Fibroblast of pulmonary artery (primary cell): Measurements from ENCODE around the gene SDC4.

Source experiments
- DNase-seq: peaks from one replicate; pipeline ENCODE4 v3.0.0-alpha.2; 2010; ENCODE audit warnings: low read depth
- H3K4me3 ChIP-seq: replicated peaks from 2 replicates; pipeline ENCODE4 v1.5.1; 2011; ENCODE audit warnings: low read depth, mild to moderate bottlenecking, control low read depth, low read length, moderate library complexity
- CTCF ChIP-seq: IDR thresholded peaks from 2 replicates; pipeline ENCODE4 v1.5.1; 2011; ENCODE audit warnings: mild to moderate bottlenecking, control low read depth, low read length, inconsistent platforms; ENCODE audit errors: missing control alignments

SDC4 gene

GRCh38 chr20:45347936-45348778 is at the start of gene SDC4:
Gene SDC4 (minus strand): TSS chr20:45348424. CDS start chr20:45348384, 40 bp downstream.
- DNase-seq, result peak; percentile 62
- H3K4me3 ChIP-seq, result peak within 1 kb of the TSS; percentile 82
- no peak for TF ChIP-seq CTCF

- no peak for TF ChIP-seq CTCF
- no peak for DNase-seq
- H3K4me3 ChIP-seq, result no peak overlapping the region
Observed at GRCh38 chr20:45395114-45395415, 46.8 kb upstream of the SDC4 start.

- H3K4me3 ChIP-seq, result no peak overlapping the region
- no peak for DNase-seq
- TF ChIP-seq CTCF, result no peak
Observed at GRCh38 chr20:45394221-45395113, 46.2 kb upstream of the SDC4 start.

- no peak for TF ChIP-seq CTCF
- H3K4me3 ChIP-seq, result no peak overlapping the region
- DNase-seq, result no peak
Observed at GRCh38 chr20:45392733-45393132, 44.5 kb upstream of the SDC4 start.

- DNase-seq, result no peak
- no peak overlapping the region for H3K4me3 ChIP-seq
- no peak for TF ChIP-seq CTCF
Observed at GRCh38 chr20:45391559-45391958, 43.3 kb upstream of the SDC4 start.

- no peak overlapping the region for H3K4me3 ChIP-seq
- no peak for TF ChIP-seq CTCF
- no peak for DNase-seq
Observed at GRCh38 chr20:45390931-45391330, 42.7 kb upstream of the SDC4 start.
